Inferior parietal cortex (tissue), 1 donor: ENCODE measurements around the gene ANO3.

ENCODE experiments used
- DNase-seq: peaks from one replicate; pipeline ENCODE4 v3.0.0-alpha.2; 2016; ENCODE audit errors: extremely low spot score

Gene ANO3

GRCh38 chr11:26708736-26709456 is 377.0 kb downstream of the ANO3 start:
- DNase-seq, result no peak

DNA sequence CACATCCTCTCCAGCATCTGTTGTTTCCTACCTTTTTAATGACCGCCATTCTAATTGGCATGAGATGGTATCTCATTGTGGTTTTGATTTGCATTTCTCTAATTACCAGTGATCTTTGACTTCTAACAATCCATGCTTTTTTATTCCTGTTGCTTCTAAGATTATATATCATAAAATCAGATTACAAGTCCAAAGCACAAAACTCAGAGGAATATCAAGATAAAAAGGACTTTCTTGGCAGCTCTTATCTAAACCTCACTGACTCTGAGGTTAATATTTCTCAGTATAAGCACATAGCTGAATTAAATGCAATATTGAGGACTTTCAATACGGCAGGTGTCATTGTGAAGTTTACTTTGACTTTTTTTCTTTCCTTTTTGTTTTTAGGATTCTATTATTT is 378.6 kb downstream of the ANO3 start:
- DNase-seq, result no peak

DNA sequence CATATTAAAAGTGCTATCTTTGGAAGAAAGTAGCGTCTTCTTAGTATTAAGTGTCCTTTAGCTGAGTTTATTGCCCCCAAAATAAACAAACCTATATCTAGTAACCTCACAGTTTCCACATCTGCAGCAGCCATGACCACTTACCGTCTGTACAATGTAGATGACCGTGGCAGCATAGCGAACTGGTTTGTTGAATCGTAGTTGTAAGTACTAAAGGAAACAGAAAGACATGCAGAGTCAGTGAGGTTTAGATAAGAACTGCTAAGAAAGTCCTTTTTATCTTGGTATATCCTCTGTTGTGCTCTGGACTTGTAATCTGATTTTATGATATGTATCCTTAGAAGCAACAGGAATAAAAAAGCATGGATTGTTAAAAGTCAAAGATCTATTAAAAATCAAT is 380.6 kb downstream of the ANO3 start:
- DNase-seq, result no peak
